HG03103 (cell line): ENCODE measurements around the gene NELFB.

ENCODE experiments used
- ATAC-seq: cut with Tn5 transposase; IDR thresholded peaks from one replicate; pipeline ENCODE4 v1.9.1; 2021; ENCODE audit warnings: low read depth; ENCODE audit not compliant: unreplicated experiment

NELFB gene

DNA sequence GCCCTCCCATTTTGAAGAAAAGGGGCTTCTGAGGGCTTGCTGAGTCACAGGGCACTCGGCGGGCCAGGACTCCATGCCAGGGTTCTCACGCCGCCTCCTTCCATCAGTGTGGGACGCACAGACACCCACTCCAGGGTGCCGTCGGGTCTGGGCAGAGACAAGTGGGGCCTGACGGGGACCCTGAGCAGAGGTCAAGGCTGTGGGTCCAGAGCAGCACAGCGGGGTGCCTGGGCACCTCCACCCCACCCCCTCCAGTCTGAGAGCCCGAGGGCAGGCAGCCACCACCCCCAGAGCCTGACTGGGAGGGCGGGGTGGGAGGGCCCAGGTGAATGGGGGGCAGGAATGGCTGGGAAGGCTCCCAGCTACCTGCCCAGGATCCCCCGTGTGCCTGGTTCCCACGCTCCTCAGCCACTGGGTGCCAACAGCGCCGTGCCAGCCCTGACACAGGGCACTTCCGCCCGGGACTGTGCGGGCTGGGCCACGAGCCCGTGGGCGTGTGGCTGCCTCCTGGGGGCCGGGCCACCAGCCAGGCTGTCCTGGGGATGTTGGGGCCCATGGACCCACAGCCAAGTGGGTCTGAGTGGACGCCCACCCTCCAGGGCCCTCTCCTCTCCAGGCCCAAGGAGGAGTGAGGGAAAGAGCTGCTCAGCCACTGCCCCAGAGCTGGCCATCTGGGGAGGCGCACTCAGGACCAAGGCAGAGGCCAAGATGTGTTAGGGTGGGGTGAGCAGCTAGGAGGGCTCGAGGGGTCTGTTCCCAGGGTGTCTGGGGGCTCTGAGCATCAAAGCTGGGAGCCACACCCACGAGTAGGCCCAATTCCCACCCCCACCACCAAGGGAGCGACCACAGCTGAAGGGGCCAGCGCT is 57.1 kb downstream of the NELFB start:
- no peak for ATAC-seq

DNA sequence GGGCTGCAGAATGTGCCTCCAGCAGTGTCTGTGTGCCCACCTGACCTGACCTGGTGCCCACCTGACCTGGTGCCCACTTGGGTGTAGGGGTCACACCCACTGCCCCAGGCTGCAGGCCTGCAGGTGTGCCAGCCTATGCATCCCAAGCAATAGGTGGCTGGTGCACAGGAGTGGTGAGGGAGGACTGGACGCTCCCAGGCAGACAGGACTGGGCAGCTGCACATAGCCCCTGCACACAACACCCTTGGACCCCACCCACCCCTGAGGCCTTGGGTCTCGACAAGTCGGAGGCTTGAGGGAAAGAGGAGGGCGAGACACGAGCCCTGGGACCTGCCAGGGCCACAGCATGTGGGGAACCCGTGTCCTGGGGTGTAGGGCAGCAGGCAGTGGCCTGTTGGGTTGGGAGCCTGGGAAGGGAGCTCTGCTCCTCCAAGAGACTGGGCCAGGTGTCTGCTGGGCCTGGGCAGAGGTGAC is 57.8 kb downstream of the NELFB start:
- ATAC-seq = no peak

DNA sequence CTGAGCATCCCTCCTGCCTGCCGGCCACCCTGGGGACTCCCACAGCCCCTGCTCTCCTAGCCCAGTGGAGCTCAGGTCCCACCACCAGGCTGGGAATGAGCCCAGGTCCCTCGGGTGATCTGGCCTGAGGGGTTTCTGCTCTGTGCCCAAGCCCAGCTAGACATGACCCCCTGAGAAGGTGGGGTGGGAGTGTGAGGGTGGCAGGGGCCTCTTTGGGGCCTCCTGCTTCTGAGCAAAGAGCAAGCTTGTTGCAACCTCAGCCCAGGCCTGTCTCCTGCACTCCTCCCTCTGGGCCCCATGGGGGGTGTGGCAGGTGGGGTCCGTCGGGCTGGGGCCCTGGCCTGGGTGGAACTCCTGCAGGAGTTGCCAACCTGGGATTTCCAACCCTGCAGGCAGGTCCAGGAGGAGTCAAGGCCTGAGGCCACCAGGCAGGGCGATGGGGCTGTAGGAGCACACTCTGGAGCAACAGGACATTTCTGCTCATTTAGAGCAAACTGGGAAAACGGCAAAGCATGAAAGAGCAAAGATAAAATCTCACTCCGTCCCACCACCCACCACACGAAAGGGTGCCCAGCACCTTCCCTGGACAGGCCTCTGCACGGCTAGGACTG is 58.3 kb downstream of the NELFB start:
- ATAC-seq = no peak

DNA sequence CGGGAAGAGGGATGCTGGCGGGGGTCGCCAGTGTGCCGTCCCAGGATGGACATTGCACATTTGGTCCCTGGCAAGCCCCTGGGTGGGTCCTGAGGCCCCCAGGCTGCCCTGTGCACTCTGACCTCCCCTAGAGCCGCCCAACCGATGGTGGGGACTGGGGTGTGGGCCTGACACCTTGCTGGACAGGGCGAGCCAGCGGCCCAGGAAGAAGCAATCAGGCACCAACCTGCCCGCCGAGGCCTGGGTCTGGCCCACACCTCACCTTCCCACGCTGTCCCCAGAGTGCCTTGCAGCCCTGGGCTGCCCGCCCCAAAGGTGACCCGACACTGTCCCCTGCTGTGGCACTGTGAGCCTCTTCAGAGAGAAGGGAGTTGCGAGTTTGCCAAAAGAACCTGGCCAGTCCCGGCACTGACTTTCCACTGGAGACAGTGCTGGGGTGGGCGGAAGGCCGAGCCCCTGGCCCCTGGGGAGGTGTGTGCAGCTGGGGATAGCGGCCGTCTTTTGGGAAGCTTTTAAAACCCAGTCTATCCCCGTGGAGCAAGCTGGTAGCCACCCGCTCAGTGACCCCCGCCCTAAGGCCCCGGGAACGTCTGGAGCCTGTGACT is 58.9 kb downstream of the NELFB start:
- ATAC-seq = no peak

DNA sequence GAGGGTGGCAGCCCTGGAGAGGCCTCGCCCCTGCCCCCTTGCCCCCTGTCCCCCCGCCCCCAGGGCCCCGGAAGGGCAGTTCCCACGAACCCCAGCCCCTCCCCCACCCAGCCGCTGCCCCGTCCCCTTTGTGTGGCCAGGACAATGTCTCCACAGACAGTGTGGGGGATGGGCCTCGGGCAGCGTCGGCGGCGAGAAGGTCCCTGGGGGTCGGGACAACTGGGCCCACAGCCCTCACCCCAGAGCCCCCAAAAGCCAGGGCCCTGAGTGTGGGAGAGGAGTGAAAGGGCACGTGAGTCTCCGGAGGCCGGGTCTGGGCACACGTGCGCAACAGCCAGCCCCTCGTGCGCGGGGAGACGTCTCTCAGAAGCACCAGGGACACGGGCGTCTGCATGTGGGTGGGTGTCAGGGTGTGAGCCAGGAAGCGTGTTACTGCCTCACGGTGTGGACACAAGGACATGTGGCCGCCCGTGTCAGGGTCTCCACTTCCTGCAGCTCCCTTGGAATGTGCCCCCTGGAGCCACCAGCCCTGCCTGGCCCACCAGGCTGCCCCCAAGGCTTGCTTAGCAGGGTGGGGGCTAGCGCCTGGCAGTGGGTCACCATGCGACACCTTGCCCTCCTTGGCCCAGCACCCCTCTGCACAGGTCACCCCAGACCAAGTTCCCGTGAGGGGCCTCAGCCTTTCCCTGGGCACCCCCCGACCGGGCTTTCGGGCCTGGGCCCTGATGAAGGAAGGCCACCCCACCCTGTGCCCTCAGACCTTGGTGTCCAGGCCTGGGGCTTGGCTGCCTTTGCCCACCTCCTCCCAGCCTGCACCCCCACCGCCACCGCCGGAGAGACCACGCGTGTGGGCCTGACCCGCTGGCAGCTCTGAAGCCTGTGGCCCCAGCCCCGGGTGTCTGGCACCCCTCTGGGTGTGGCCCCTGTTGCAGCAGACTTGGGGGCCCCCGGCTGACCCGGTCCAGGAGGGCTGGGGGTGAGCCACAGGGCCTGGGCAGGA is 59.7 kb downstream of the NELFB start:
- ATAC-seq = no peak

DNA sequence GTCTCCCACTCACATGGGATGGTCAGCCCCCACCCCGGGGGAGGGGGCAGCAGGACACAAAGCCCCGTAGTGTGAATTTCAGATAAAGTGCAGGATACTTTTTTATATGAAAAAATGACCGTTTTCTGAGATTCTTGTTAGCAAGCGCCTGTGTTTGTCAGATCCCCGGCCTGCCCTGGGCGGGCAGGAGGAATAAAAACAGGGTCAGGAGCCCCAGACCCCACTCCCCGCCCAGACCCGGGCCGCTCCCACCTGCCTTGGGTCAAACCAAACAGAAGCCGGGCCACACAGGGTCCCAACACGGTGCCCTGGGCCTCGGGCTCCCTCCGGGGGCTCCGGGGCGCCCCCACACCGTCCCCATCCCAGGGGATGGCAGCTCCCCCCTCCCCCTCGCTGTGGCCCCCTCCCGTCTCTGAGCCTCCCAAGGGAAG is 60.5 kb downstream of the NELFB start:
- ATAC-seq = no peak

DNA sequence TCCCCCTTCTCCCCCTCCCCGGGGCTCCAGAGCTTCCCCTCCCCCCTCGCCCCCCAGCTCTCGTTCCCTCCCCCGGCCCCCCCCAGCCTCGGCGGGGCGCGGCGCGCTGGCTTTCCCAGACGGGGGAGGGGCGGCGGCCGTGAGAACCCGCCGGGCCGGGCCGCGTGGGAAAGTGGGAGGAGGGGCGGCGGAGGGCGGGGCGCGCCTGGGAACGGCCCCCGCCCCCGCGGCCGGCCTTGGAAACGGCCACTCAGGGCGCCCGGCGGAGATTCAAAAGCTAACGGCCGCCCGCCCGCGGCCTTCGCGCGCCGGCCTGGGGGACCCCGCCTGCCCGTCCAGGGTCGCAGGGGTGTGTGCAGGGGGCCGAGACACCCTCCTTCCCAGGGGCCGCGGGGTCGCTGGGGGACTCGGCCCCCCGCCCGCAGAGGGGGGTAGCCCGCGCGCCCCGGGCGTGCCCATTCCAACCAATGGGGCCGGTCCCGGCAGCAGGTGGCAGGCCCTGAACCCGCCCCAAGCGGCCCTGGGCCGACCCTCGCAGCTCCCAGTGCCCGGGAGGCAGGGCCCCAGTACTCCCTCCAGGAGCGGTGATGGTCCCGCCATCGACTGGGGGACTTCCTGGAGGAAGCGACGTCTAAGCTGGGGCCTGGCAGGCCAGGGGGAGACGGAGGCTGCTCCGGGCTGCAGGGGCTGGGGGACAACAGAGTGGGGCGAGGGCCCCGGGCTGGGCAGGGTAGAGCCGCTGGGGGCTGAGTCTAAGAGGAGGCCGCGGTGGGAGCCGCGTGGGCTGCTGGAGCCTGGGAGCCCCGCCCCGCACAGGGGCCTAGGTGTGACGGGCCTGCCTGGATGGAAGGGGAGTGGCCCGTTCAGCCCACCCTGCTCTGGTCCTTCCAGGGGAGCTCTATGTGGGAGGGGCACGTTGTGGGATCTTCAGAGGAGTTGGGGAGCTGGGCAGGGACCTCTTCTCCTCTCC is 61.2 kb downstream of the NELFB start:
- ATAC-seq = no peak

DNA sequence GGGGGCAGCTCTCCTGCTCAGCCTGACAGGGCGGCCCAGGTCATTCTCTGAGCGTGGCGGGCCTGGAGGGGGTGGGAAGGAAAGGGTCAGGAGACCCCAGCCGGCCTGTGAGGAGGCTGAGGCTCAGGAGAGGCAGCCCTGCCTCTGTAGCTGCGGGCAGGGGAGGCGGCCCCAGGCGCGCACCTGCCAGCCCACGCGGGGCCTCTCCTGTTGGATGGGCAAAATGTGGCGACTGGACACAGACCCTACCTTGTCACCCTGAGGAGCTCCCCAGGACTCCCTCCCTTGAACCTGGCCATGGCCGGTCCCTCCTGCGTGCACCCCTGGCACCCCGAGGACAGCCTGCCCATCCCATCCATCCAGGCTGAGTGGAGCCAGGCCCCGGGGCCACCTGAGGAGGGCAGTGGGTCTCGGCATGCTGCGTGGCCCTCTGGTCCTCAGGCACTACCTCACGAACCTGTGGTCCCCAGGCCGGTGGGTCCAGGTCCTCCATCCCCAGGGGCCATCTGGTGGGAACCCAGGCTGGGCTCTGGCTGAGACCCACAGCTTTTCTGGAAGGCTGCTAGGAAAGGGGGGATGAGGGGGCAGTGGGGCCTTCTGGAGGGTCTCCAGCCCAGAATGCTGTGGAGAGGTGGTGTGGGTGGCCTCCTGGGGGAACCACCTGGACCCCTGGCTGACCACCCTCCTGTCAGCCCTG is 62.0 kb downstream of the NELFB start:
- ATAC-seq = no peak

DNA sequence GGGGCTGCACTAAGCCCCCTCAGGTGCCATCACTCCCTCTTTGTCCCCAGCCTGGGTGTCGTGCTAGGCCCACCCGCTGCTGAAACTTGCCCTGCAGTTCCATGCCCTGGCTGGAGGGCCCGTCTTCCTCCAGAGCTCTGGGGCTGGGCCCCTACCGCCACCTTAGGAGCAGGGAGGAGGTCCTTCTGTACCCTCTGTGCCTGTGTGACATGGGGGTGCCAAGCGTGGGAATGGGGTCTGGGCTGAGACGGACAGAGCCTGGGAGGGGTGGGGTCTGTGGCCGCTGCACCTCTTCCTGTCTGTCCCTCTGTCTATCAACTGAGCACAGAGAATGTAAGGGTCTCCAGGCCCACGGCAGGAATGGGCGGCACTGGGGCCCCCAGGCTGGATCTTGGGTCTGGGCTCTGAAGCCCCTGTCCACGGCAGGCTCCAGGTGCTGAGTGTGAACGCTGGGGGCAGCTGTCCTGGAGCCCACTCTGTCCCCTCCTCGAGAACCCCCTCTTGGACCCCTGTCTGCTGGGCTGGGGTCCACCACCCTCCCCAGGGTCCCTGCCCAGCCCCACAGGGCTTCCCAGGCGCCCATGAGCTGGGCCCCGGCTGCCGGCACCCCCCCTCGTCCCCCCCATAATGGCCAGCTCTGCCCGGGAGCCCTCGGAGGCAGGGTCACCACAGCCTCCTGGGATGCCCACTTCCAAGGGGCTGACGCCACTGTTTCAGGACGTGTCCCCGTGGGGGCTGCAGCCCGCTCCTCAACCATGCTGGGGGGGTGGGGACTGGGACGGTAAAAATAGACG is 62.8 kb downstream of the NELFB start:
- ATAC-seq = no peak

DNA sequence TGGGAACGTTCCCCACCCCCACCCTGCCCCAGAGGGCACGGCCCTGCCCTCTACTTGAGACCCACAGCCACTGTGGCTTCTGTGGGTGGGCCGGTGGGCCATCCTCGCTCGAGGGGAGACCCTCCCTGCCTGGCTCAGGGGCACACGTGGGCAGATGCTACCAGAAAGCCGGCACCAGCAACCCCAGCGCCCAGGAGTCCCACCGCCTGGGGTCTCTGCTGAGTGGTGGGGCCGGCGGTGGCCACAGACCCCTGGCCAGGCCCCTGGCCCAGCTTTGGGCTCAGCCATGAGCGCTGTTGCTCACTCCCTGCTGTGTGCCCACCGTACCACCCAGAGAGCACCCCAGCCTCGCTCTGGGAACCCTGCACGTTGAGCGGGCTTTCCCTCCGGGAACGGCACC is 63.5 kb downstream of the NELFB start:
- no peak for ATAC-seq

DNA sequence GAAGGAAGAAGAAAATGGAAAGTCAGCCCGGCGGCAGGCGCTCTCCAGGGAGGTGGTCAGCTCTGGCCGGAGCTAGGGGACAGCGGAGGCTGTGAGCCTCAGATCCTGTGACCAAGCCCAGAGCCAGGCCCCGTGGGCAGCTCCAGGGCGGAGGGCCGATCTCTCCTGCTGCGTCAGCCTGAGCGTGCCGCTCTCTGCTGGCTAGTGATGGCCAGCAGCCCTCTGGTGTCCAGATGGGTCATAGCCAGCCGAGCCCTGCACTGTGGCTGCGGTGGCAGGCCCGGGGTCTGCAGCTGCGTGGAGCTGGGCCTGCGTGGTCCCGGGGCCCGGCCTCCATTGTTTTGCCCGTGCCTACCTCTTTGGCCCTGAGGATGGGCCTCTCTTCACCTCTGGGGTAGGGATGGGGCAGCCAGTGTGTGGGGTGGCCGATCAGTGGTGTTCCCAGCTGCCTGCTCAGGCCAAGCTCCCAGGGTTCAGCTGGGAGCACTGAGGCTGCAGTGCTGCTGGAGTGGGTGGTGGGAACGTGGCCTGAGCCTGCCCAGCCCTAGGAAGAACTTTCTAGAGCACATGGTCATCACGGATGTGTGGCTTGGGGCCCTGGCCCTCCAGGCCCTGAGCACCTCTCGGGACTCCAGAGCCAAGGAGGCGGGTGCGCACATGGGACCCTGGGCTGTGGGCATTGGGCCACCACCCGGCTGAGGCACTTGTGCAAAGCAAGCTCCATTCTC is 64.0 kb downstream of the NELFB start:
- no peak for ATAC-seq

DNA sequence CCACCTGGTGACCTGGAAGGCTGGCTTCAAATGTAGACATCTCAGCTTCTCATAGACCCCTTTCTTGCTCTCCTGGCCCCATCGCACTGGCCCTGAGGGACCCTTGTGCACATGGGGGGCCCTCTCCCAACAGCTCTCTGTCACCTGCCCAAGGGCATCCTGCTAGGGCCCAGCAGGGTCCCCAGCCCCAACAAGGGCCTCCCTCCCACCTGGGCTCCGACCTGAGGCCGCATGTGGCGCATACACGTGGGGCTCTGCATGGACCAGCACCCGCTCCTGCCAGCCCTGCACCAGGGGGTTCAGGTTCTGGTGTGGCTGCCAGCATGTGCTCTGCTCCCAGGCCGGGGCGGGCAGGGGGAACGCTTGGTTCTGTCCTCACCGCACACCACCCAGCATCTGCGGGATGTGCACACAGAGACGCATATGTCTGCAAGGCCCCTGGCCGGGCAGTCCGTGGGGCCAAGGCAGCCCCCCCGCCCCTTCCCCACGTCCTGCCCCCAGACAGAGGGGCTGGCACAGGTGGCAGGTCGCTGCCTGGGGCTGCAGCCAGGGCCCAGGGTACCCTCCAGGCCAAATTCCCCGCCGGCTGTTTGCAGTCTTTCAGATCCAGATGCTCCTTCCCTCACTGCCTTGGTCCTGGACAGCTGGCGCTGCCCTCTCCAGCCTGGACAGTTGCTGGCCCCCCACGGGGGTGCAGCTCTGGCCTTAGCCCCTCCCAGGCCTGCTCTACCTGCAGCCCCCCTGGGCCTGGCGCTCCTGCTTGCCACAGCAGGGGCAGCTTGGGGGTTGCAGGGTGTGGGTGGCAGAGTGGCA is 64.8 kb downstream of the NELFB start:
- no peak for ATAC-seq

DNA sequence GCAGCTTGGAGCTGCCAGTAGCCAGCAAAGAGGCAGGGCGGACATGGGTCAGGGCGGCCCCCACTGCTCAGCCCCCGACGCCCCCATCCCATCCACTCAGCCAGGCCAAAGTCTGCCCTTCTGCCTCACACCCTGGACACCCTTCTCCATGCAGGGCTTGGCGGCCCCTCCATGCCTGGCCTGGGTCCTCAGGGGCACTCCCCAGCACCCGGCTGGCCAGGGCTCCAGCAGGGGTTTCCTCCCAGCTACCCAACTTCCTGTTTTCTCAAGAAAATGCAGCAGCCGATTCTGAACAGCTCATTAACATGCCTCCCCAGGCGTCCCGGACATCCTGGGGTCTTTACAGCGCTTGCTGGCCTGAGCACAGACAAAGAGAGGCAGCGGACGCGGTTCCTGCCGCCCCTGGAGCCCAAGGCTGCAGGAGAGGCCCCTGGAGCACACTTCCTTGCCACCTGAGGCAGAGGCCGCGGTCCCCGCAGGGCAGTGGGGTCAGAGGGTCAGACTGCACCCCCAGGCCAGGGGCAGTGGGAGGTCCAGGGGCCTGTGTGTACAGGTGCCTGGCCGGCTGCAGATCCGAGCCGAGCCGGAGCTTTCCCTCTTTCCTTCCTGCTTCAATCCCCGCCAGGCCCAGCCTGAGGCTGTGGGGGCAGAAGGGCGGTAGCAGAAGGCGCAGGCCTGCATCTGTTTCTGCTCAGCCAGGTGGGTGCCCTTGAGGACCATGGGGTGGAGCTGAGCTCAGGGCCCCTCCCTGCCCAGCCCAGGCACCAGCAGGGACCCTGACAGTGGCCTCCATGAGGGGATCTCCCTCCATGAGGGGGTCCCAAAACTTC is 65.6 kb downstream of the NELFB start:
- ATAC-seq = no peak

DNA sequence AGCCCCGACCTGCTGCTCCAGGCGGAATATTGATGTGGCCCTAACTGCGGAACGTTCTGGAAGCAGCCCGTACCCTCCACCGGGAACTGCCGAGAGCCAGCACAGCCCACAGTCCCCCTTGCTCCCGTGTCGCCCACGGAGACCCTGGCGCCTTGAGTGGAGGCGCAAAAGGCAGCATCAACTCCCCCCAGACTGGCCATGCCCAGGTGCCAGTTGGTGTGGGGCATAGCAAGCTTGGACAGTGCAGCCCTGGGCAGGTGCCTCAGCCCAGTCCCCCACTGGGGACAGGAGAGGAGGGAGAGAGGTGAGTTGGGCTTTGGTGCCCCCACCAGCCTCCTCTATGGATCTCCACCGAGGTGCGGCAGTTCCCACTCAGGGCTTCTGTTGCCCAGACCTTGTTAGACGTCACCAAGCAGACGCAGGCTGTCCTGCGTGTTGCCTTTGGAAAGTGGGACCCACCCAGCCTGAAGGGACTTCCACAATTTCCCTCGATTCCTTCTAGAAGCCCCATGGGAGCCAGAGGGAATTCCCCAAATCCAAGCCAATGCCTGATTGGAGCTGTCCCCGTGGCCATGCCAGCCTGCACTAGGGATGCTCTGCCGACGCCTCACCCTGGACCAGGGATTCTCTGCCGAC is 66.7 kb downstream of the NELFB start:
- ATAC-seq = no peak
